ENCODE data around the gene SMPD4.
"Not testable (repeated sequence)": the region's sequence is repeated elsewhere in the genome, so short reads cannot be mapped to it uniquely, and the experiment has no call there.

- not testable (repeated sequence) for TF ChIP-seq POLR2AphosphoS5 (IDR thresholded peaks at IDR 0.05); CTCF (IDR thresholded peaks at IDR 0.05); POLR2A (IDR thresholded peaks at IDR 0.05; ENCODE audit: low read depth)
These were observed 12.4 kb upstream of the SMPD4 start for GRCh38 chr2:130193824-130194223.
